ENCODE results near the gene MFN1. TPM values are rescaled to one million over a fixed set of nuclear protein-coding genes. Genes with fewer than 3 reads are reported as not detected.

Gene MFN1
- total RNA-seq, 1 experiment from 2014 or later = 59.0 TPM

DNA sequence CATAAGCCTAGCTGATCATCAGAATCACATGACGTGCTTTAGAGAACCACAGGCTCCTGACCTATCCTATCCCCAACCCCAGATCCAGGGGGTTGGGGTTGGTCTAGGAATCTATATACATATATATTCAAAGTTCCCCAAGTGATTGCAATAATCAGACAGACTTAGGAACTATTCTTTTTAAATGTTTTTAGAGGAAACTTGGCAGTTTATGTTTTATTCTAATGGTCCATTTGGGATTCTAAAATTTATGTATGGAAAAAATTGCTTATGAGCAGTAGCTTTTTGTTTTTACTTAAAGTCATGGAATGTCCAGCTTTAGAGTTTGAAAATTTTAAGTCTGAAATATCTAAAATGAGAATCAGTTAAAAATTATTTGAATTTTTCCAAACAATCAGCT, 22.1 kb downstream of the MFN1 start:
- CTCF ChIA-PET = no interaction called here

GRCh38 chr3:179373938-179374337, 26.4 kb downstream of the MFN1 start:
- H3K27ac ChIP-seq (ENCODE audit: low read depth, low read length, poor library complexity, severe bottlenecking) = no peak overlapping the region
- no peak for TF ChIP-seq EZH2 (IDR thresholded peaks at IDR 0.05; ENCODE audit: borderline replicate concordance, low read depth, low read length, poor library complexity, severe bottlenecking)
- TF ChIP-seq, protein P1, sequence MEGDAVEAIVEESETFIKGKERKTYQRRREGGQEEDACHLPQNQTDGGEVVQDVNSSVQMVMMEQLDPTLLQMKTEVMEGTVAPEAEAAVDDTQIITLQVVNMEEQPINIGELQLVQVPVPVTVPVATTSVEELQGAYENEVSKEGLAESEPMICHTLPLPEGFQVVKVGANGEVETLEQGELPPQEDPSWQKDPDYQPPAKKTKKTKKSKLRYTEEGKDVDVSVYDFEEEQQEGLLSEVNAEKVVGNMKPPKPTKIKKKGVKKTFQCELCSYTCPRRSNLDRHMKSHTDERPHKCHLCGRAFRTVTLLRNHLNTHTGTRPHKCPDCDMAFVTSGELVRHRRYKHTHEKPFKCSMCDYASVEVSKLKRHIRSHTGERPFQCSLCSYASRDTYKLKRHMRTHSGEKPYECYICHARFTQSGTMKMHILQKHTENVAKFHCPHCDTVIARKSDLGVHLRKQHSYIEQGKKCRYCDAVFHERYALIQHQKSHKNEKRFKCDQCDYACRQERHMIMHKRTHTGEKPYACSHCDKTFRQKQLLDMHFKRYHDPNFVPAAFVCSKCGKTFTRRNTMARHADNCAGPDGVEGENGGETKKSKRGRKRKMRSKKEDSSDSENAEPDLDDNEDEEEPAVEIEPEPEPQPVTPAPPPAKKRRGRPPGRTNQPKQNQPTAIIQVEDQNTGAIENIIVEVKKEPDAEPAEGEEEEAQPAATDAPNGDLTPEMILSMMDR (conservative IDR thresholded peaks at IDR 0.05; ENCODE audit: low read depth, low read length) = no peak
- ChIA-PET CTCF (no interaction called here), POLR2A (ENCODE audit: low non-redundant PET) (no interaction called here)
- H3K9me3 ChIP-seq (ENCODE audit: low read depth, low read length, poor library complexity, severe bottlenecking) = no peaks in the 10 kb centered on the region
- H3K27me3 ChIP-seq (replicated peaks; ENCODE audit: insufficient read depth, low read depth, low read length, poor library complexity) = no peaks in the 10 kb centered on the region
- H3K36me3 ChIP-seq (ENCODE audit: insufficient read depth, low read length, poor library complexity, severe bottlenecking) = peaks cover 19% of the 10 kb centered on the region
- no peak for DNase-seq (ENCODE audit: low spot score)
- no TSS peak for BruUV-seq (replicated peaks)
- no peaks in the 10 kb centered on the region for H3K4me1 ChIP-seq (ENCODE audit: insufficient read depth, low read length, poor library complexity, severe bottlenecking)
- H3K4me3 ChIP-seq (ENCODE audit: low read depth, low read length, poor library complexity, severe bottlenecking) = no peak overlapping the region
- intact Hi-C loops (cut with micrococcal nuclease; ENCODE audit: unreplicated experiment) = no loop called here

More for the DNA sequence above, 22.1 kb downstream of the MFN1 start:
- peaks cover 31% of the 10 kb centered on the region for H3K36me3 ChIP-seq (ENCODE audit: insufficient read depth, low read length, poor library complexity, severe bottlenecking)
- H3K27me3 ChIP-seq (replicated peaks; ENCODE audit: insufficient read depth, low read depth, low read length, poor library complexity) = no peaks in the 10 kb centered on the region
- no peaks in the 10 kb centered on the region for H3K4me1 ChIP-seq (ENCODE audit: insufficient read depth, low read length, poor library complexity, severe bottlenecking)
- no peak for DNase-seq (ENCODE audit: low spot score)
- no peaks in the 10 kb centered on the region for H3K9me3 ChIP-seq (ENCODE audit: low read depth, low read length, poor library complexity, severe bottlenecking)
- no peak overlapping the region for H3K27ac ChIP-seq (ENCODE audit: low read depth, low read length, poor library complexity, severe bottlenecking)
- intact Hi-C loops (cut with micrococcal nuclease; ENCODE audit: unreplicated experiment) = no loop called here
- TF ChIP-seq, protein P1 (conservative IDR thresholded peaks at IDR 0.05; ENCODE audit: low read depth, low read length) = no peak
- no peak overlapping the region for H3K4me3 ChIP-seq (ENCODE audit: low read depth, low read length, poor library complexity, severe bottlenecking)
- POLR2A ChIA-PET (ENCODE audit: low non-redundant PET) = interaction anchor here (0.6 kb wide), 1 partner anchor 884 kb away, joined by 4 read pairs; no protein-coding TSS in a partner anchor
- BruUV-seq (replicated peaks) = no TSS peak

DNA sequence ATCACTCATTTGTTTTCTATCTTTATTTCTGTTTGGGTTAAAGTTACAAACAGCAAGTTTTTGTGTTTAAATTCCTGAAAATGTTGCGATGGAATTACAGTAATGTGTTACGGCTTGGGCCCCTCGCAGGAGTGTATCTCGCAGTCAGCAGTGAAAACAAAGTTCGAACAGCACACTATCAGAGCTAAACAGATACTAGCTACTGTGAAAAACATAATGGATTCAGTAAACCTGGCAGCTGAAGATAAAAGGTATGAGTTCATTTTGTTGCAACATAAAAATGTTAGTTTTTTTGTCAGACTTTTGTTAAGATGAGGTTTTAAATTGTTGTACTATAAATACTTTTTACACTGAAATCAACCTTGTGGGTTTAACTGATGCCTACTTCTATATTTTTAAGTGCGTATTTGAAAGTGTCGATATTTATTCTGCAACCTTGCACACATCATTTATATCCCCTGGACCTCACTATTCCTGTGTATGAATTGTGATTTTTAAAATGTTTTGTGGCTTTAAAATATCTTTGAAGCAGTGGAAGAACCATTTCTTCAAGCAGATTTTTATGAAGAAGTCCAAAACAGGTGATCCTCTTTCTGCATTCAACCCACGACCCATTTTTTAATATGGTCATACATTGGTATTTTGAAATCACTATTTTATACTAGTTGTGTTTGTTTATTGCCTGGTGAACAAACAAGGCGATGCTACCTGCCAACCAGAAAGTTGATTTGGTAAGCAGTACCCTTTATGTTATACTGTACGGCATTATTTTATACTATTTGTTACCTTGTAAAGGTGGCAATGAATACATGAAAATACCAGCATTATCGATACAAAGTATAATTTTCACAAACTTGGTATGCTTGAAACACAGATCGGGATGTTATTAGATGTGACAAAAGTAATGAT, 27.8 kb downstream of the MFN1 start:
- BruUV-seq (replicated peaks) = no TSS peak
- no peak overlapping the region for H3K27ac ChIP-seq (ENCODE audit: low read depth, low read length, poor library complexity, severe bottlenecking)
- H3K27me3 ChIP-seq (replicated peaks; ENCODE audit: insufficient read depth, low read depth, low read length, poor library complexity) = no peaks in the 10 kb centered on the region
- no peak overlapping the region for H3K4me3 ChIP-seq (ENCODE audit: low read depth, low read length, poor library complexity, severe bottlenecking)
- no peak for TF ChIP-seq EZH2 (IDR thresholded peaks at IDR 0.05; ENCODE audit: borderline replicate concordance, low read depth, low read length, poor library complexity, severe bottlenecking)
- TF ChIP-seq, protein P1 (conservative IDR thresholded peaks at IDR 0.05; ENCODE audit: low read depth, low read length) = no peak
- H3K4me1 ChIP-seq (ENCODE audit: insufficient read depth, low read length, poor library complexity, severe bottlenecking) = no peaks in the 10 kb centered on the region
- intact Hi-C loops (cut with micrococcal nuclease; ENCODE audit: unreplicated experiment) = no loop called here
- no peaks in the 10 kb centered on the region for H3K9me3 ChIP-seq (ENCODE audit: low read depth, low read length, poor library complexity, severe bottlenecking)
- peaks cover 17% of the 10 kb centered on the region for H3K36me3 ChIP-seq (ENCODE audit: insufficient read depth, low read length, poor library complexity, severe bottlenecking)
- no peak for DNase-seq (ENCODE audit: low spot score)
- ChIA-PET POLR2A (ENCODE audit: low non-redundant PET) (no interaction called here), CTCF (no interaction called here)

Measured in A673 (cell line).